ENCODE measurements around the gene FILIP1L.

DNA sequence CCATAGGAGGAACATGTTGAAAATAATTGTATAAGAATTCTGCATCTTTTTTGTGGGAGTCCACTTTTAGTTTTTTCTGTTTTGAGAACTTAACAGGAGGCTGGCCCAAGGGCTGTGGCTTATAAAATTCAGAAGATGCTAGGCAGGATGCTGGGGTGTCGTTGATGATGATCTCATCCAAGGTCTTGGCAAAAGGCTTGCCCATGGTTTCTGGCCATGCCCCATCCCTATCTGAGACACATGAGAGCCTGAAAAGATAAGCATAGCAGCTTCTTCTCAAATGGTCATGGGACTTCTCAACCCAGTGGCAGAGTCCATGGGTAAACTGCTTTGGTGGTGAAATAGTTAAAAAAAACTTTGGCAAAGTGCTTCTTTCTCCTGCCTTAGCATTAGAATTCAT lies 261.4 kb downstream of the FILIP1L start:
- TF ChIP-seq POLR2A (IDR thresholded peaks at IDR 0.05; ENCODE audit: low read depth, low read length) = no peak
- TF ChIP-seq BHLHE40 (IDR thresholded peaks at IDR 0.05; ENCODE audit: low read depth, low read length) = no peak
- TF ChIP-seq, protein P1, sequence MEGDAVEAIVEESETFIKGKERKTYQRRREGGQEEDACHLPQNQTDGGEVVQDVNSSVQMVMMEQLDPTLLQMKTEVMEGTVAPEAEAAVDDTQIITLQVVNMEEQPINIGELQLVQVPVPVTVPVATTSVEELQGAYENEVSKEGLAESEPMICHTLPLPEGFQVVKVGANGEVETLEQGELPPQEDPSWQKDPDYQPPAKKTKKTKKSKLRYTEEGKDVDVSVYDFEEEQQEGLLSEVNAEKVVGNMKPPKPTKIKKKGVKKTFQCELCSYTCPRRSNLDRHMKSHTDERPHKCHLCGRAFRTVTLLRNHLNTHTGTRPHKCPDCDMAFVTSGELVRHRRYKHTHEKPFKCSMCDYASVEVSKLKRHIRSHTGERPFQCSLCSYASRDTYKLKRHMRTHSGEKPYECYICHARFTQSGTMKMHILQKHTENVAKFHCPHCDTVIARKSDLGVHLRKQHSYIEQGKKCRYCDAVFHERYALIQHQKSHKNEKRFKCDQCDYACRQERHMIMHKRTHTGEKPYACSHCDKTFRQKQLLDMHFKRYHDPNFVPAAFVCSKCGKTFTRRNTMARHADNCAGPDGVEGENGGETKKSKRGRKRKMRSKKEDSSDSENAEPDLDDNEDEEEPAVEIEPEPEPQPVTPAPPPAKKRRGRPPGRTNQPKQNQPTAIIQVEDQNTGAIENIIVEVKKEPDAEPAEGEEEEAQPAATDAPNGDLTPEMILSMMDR (conservative IDR thresholded peaks at IDR 0.05; ENCODE audit: low read depth, low read length) = no peak
- no peak for TF ChIP-seq FOS (IDR thresholded peaks at IDR 0.05; ENCODE audit: low read depth, low read length)
- no peak for TF ChIP-seq NFE2L2 (IDR thresholded peaks at IDR 0.05; ENCODE audit: low read depth, low read length)
- TF ChIP-seq RCOR1 (IDR thresholded peaks at IDR 0.05; ENCODE audit: insufficient replicate concordance, low read length) = no peak
- no peak for TF ChIP-seq MXI1 (IDR thresholded peaks at IDR 0.05; ENCODE audit: borderline replicate concordance, low read depth, low read length)
- TF ChIP-seq, protein P2, sequence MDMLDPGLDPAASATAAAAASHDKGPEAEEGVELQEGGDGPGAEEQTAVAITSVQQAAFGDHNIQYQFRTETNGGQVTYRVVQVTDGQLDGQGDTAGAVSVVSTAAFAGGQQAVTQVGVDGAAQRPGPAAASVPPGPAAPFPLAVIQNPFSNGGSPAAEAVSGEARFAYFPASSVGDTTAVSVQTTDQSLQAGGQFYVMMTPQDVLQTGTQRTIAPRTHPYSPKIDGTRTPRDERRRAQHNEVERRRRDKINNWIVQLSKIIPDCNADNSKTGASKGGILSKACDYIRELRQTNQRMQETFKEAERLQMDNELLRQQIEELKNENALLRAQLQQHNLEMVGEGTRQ (IDR thresholded peaks at IDR 0.05; ENCODE audit: low read depth, low read length) = no peak
- TF ChIP-seq SMC3 (IDR thresholded peaks at IDR 0.05; ENCODE audit: low read depth, low read length) = no peak
- no peak for TF ChIP-seq RAD21 (IDR thresholded peaks at IDR 0.05; ENCODE audit: low read length)
- no peak for TF ChIP-seq RFX5 (IDR thresholded peaks at IDR 0.05; ENCODE audit: low read depth, low read length)
- no peak for TF ChIP-seq MAFK (IDR thresholded peaks at IDR 0.05; ENCODE audit: low read depth, low read length)
- no peak for TF ChIP-seq CEBPB (IDR thresholded peaks at IDR 0.05; ENCODE audit: low read depth, low read length)

Measured in IMR-90 (cell line).